Vagina (tissue), 2 donors: Measurements from ENCODE around the gene SPRR1A.

Experiments
- CTCF ChIP-seq, 3 experiments: fragments of 450-650 bp in 2 of 3; fragments of 200-600 bp in 1 of 3; sonication (generic) in 1 of 3; IDR thresholded peaks; one replicate each; pipeline ENCODE4 v1.5.1; 2017 to 2019; ENCODE audit warnings: antibody characterized with exemption in 3 of 3, mild to moderate bottlenecking in 2 of 3, moderate library complexity in 2 of 3
- POLR2A ChIP-seq, 2 donors: fragments of 450-650 bp; IDR thresholded peaks; one replicate each; pipeline ENCODE4 v1.6.1; 2017; ENCODE audit warnings: antibody characterized with exemption in 2 of 2, mild to moderate bottlenecking in 2 of 2, moderate library complexity in 2 of 2

- TF ChIP-seq POLR2A (IDR thresholded peaks at IDR 0.05) (no peak), CTCF (IDR thresholded peaks at IDR 0.05) (no peak)
Measured at GRCh38 chr1:152942161-152942560, 41.7 kb upstream of the SPRR1A start.
